ENCODE results near the gene BLOC1S5. TPM values are rescaled to one million over a fixed set of nuclear protein-coding genes. Genes with fewer than 3 reads are reported as not detected.

The BLOC1S5 gene
- total and polyA plus RNA-seq, 2 of the 8 experiments (the other 6 are each of a cell fraction or from before 2014, with no cell fraction given) = 3.4 to 17.2 TPM

DNA sequence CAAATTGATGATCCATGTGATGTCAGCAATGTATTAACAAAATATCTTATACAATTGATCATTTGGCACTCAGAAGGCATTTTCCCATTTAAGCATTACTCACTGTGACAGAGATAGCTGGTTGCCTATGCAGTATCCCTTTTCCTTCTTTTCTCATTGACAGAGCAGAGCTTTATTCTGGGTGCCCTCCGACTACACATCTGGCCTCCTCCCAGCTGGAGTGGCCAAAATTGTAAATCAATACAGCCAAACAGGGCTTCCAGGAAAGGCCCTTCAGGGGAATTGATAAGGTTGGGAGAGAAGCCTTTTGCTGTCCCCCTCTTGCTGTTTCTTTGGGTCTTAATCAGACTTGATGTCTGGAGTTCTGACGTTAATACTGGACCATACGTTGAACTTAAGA, 9.6 kb upstream of the BLOC1S5 start:
- no peak overlapping the region for H2BK15ac ChIP-seq (ENCODE audit: low read length)
- H3K18ac ChIP-seq (ENCODE audit: extremely low read depth, low read length) = no peak overlapping the region
- no peak overlapping the region for H4K91ac ChIP-seq (replicated peaks; ENCODE audit: insufficient read length, low read length)
- no peak overlapping the region for H3K14ac ChIP-seq (ENCODE audit: insufficient read length)
- H3K4me3 ChIP-seq (ENCODE audit: extremely low read depth in 1 of 4, insufficient read depth in 2 of 4, low read depth in 3 of 4, low read length in 4 of 4) = no peak overlapping the region
- H3K36me3 ChIP-seq (ENCODE audit: control insufficient read depth in 2 of 4, insufficient read depth in 4 of 4, low read length in 3 of 4) = peaks cover 0 to 4% (median 1%) of the 10 kb centered on the region in 4 experiments; a peak in 1 of 8 replicates
- H2BK5ac ChIP-seq (ENCODE audit: low read depth, low read length) = no peak overlapping the region
- H3K9me3 ChIP-seq (ENCODE audit: insufficient read depth in 2 of 2, low read depth in 1 of 2, low read length in 1 of 2) = no peaks in the 10 kb centered on the region
- H3K27ac ChIP-seq (ENCODE audit: low read depth, low read length) = no peak overlapping the region
- no peak overlapping the region for H4K8ac ChIP-seq (ENCODE audit: extremely low read depth, insufficient read depth, low read length)
- H3K4me2 ChIP-seq (ENCODE audit: insufficient read depth in 1 of 2, low read depth in 2 of 2, low read length in 2 of 2) = no peak overlapping the region
- peaks cover 0 to 1% of the 10 kb centered on the region in 2 experiments for H4K20me1 ChIP-seq (replicated peaks in 1 of 2; ENCODE audit: control insufficient read depth in 1 of 2, insufficient read depth in 2 of 2, low read length in 2 of 2)
- no peak overlapping the region for H3K4ac ChIP-seq (replicated peaks; ENCODE audit: insufficient read length, low read depth, low read length)
- POLR2A ChIA-PET (ENCODE audit: partially characterized antibody) = interaction anchor here (1.0 kb wide), 1 partner anchor 8 kb away, joined by 4 read pairs; no protein-coding TSS in a partner anchor
- H3K23me2 ChIP-seq (ENCODE audit: low read depth, low read length) = no peaks in the 10 kb centered on the region
- no peak overlapping the region for H2BK20ac ChIP-seq (ENCODE audit: low read length)
- WGBS, 2 experiments (ENCODE audit: extremely low coverage in 1 of 2, insufficient coverage in 1 of 2, insufficient read length in 1 of 2, insufficient replicate concordance in 2 of 2, low coverage in 1 of 2, low lambda C conversion rate in 2 of 2, missing lambda C conversion rate in 1 of 2) = 90% methylated on average over 3 of the region's 3 CpGs; no CpG with 5 or more reads in 1 of the 2 experiments
- H3K23ac ChIP-seq (ENCODE audit: insufficient read length) = no peak overlapping the region
- H3K56ac ChIP-seq (replicated peaks; ENCODE audit: insufficient read length, low read depth, low read length) = no peak overlapping the region
- H2BK120ac ChIP-seq (replicated peaks; ENCODE audit: low read depth, low read length) = no peak overlapping the region
- H3K27me3 ChIP-seq (replicated peaks in 1 of 4; ENCODE audit: control insufficient read depth in 3 of 4, extremely low read depth in 1 of 4, insufficient read depth in 3 of 4, low read length in 3 of 4) = no peaks in the 10 kb centered on the region
- H2BK12ac ChIP-seq (ENCODE audit: low read depth, low read length) = no peak overlapping the region
- H4K5ac ChIP-seq (ENCODE audit: insufficient read length, low read depth, low read length) = no peak overlapping the region
- H3K79me2 ChIP-seq (ENCODE audit: control insufficient read depth in 1 of 2, insufficient read depth in 2 of 2, low read length in 2 of 2) = no peaks in the 10 kb centered on the region
- H2AFZ ChIP-seq (ENCODE audit: low read length) = no peak overlapping the region
- no peak overlapping the region for H3K9ac ChIP-seq (replicated peaks in 1 of 4; ENCODE audit: extremely low read depth in 1 of 4, low read depth in 3 of 4, low read length in 3 of 4)
- H3K4me1 ChIP-seq (replicated peaks in 1 of 4; ENCODE audit: control insufficient read depth in 3 of 4, insufficient read depth in 4 of 4, low read length in 3 of 4) = no peaks in the 10 kb centered on the region
- no peak for TF ChIP-seq ZNF274 (IDR thresholded peaks at IDR 0.05; ENCODE audit: borderline replicate concordance, extremely low read depth, low read length)
- no peak for TF ChIP-seq FOSL1 (IDR thresholded peaks at IDR 0.05; ENCODE audit: insufficient read depth, low read depth, low read length)
- TF ChIP-seq BRCA1 (IDR thresholded peaks at IDR 0.05; ENCODE audit: low read depth, low read length) = no peak
- TF ChIP-seq SRF (IDR thresholded peaks at IDR 0.05; ENCODE audit: low read depth, low read length) = no peak
- TF ChIP-seq TBP (IDR thresholded peaks at IDR 0.05; ENCODE audit: low read depth, low read length) = no peak
- TF ChIP-seq RAD21 (IDR thresholded peaks at IDR 0.05 in 1 of 2, conservative IDR thresholded peaks at IDR 0.05 in 1 of 2; ENCODE audit: low read depth in 2 of 2, low read length in 2 of 2) = no peak
- no peak for TF ChIP-seq NANOG (IDR thresholded peaks at IDR 0.05; ENCODE audit: insufficient read depth, low read depth, low read length, poor library complexity, severe bottlenecking)
- no peak for TF ChIP-seq GTF2F1 (IDR thresholded peaks at IDR 0.05; ENCODE audit: borderline replicate concordance, low read depth, low read length)
- no peak for TF ChIP-seq SIX5 (IDR thresholded peaks at IDR 0.05; ENCODE audit: low read depth, low read length)
- TF ChIP-seq PHF8 (conservative IDR thresholded peaks at IDR 0.05; ENCODE audit: low read depth, low read length) = no peak
- no peak for TF ChIP-seq POLR2A (IDR thresholded peaks at IDR 0.05; ENCODE audit: control extremely low read depth in 1 of 2, low read depth in 2 of 2, low read length in 2 of 2)
- no peak for TF ChIP-seq SP2 (IDR thresholded peaks at IDR 0.05; ENCODE audit: low read length)
- TF ChIP-seq CBX5 (IDR thresholded peaks at IDR 0.05; ENCODE audit: low read depth, low read length) = no peak
- no peak for TF ChIP-seq POU5F1 (IDR thresholded peaks at IDR 0.05; ENCODE audit: low read depth, low read length)
- CTCF ChIA-PET (ENCODE audit: partially characterized antibody) = interaction anchor here (0.9 to 1.2 kb wide), 2 partner anchors 8 to 11 kb away, joined by 4 to 5 read pairs; no protein-coding TSS in a partner anchor
- H3K79me1 ChIP-seq (ENCODE audit: low read depth, low read length) = no peaks in the 10 kb centered on the region
- DNase-seq (ENCODE audit: low read depth in 1 of 2, low spot score in 2 of 2) (no peak), FAIRE-seq (no peak)
- no peak overlapping the region for H2AK5ac ChIP-seq (ENCODE audit: low read depth, low read length)
